ENCODE results near the gene SNX1. TPM values are rescaled to one million over a fixed set of nuclear protein-coding genes. Genes with fewer than 3 reads are reported as not detected.

The SNX1 gene
- total RNA-seq, 1 donor from 2014 or later = 87.7 TPM

GRCh38 chr15:64082757-64083156 lies 13.0 kb upstream of the SNX1 start:
- H3K27ac Mint-ChIP-seq (ENCODE audit: unreplicated experiment) = no peak overlapping the region
- TF ChIP-seq EZH2 (IDR thresholded peaks at IDR 0.05; ENCODE audit: insufficient read depth, low read length) = no peak
- no peak for TF ChIP-seq CTCF (IDR thresholded peaks at IDR 0.05; ENCODE audit: insufficient read depth, low read depth, low read length)
- Histone ChIP-seq H3K9ac (ENCODE audit: low read length) (no peak overlapping the region), H3K4me1 (ENCODE audit: insufficient read depth, low read length) (no peaks in the 10 kb centered on the region), H3K36me3 (ENCODE audit: insufficient read depth, low read length) (peaks cover 9% of the 10 kb centered on the region), H3K9me3 (ENCODE audit: insufficient read depth, low read depth, low read length) (no peaks in the 10 kb centered on the region), H3K4me2 (ENCODE audit: low read length) (no peak overlapping the region), H3K27me3 (ENCODE audit: insufficient read depth, low read length) (no peaks in the 10 kb centered on the region), H4K20me1 (ENCODE audit: insufficient read depth, low read length) (peaks cover 3% of the 10 kb centered on the region), H3K79me2 (ENCODE audit: insufficient read depth, low read length) (peaks cover under 1% of the 10 kb centered on the region), H3K27ac (ENCODE audit: low read depth, low read length) (no peak overlapping the region), H3K4me3 (ENCODE audit: insufficient read depth, low read depth, low read length) (no peak overlapping the region), H2AFZ (ENCODE audit: low read depth, low read length) (no peak overlapping the region)
- H3K4me1 Mint-ChIP-seq (ENCODE audit: low read depth, unreplicated experiment) = no peaks in the 10 kb centered on the region
- FAIRE-seq = no peak
- H3K27me3 Mint-ChIP-seq (ENCODE audit: low read depth, unreplicated experiment) = no peaks in the 10 kb centered on the region
- peaks cover 7% of the 10 kb centered on the region for H3K36me3 Mint-ChIP-seq (ENCODE audit: low read depth, unreplicated experiment)
- no peaks in the 10 kb centered on the region for H3K9me3 Mint-ChIP-seq (ENCODE audit: unreplicated experiment)
- DNase-seq (ENCODE audit: low read depth) = no peak
- H3K4me3 Mint-ChIP-seq (ENCODE audit: unreplicated experiment) = no peak overlapping the region

DNA sequence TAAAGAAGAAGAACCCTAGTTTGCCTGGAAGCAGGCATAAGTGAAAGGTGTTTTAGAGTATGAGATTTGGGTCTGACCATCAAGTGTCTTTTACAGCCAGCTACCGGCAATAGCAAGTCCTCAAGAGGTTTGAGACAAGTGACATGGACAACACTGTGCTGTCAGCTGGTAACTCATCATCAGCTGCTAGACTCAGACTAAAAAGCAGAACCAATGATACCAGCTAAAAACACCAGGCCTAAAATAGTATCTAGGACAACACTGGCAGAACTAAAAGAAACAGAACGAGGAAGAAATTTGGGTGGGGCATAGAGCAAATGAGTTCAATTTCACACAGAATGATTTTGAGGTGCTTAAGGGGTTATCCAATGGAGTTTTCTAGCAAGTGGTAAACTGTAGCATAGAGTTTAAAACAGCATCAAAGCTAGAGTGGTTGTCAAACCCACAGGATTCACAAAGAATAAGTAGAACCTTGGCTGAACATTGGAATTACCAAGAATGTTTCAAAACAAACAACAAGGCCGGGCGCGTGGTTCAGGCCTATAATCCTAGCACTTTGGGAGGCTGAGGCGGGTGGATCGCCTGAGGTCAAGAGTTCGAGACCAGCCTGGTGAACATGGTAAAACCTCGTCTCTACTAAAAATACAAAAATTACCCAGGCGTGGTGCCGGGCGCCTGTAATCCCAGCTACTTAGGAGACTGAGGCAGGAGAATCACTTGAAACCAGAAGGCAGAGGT lies 6.1 kb upstream of the SNX1 start:
- Mint-ChIP-seq H3K36me3 (ENCODE audit: low read depth, unreplicated experiment) (peaks cover 8% of the 10 kb centered on the region), H3K27ac (ENCODE audit: unreplicated experiment) (no peak overlapping the region), H3K4me3 (ENCODE audit: unreplicated experiment) (no peak overlapping the region), H3K27me3 (ENCODE audit: low read depth, unreplicated experiment) (no peaks in the 10 kb centered on the region), H3K9me3 (ENCODE audit: unreplicated experiment) (no peaks in the 10 kb centered on the region), H3K4me1 (ENCODE audit: low read depth, unreplicated experiment) (peaks cover 15% of the 10 kb centered on the region)
- Histone ChIP-seq H3K4me3 (ENCODE audit: insufficient read depth, low read depth, low read length) (no peak overlapping the region), H3K36me3 (ENCODE audit: insufficient read depth, low read length) (peaks cover 12% of the 10 kb centered on the region), H4K20me1 (ENCODE audit: insufficient read depth, low read length) (peaks cover 9% of the 10 kb centered on the region), H3K9ac (ENCODE audit: low read length) (no peak overlapping the region), H3K9me3 (ENCODE audit: insufficient read depth, low read depth, low read length) (no peaks in the 10 kb centered on the region), H3K4me1 (ENCODE audit: insufficient read depth, low read length) (peaks cover 9% of the 10 kb centered on the region), H2AFZ (ENCODE audit: low read depth, low read length) (no peak overlapping the region), H3K27ac (ENCODE audit: low read depth, low read length) (no peak overlapping the region), H3K27me3 (ENCODE audit: insufficient read depth, low read length) (no peaks in the 10 kb centered on the region), H3K79me2 (ENCODE audit: insufficient read depth, low read length) (peaks cover 36% of the 10 kb centered on the region), H3K4me2 (ENCODE audit: low read length) (no peak overlapping the region)
- FAIRE-seq (no peak), DNase-seq (ENCODE audit: low read depth) (no peak)
- TF ChIP-seq CTCF (IDR thresholded peaks at IDR 0.05; ENCODE audit: insufficient read depth, low read depth, low read length) (no peak), EZH2 (IDR thresholded peaks at IDR 0.05; ENCODE audit: insufficient read depth, low read length) (no peak)

- no peak overlapping the region for H3K27ac Mint-ChIP-seq (ENCODE audit: unreplicated experiment)
- H2AFZ ChIP-seq (ENCODE audit: low read depth, low read length) = no peak overlapping the region
- no peaks in the 10 kb centered on the region for H3K9me3 ChIP-seq (ENCODE audit: insufficient read depth, low read depth, low read length)
- no peaks in the 10 kb centered on the region for H3K9me3 Mint-ChIP-seq (ENCODE audit: unreplicated experiment)
- no peak overlapping the region for H3K4me3 ChIP-seq (ENCODE audit: insufficient read depth, low read depth, low read length)
- H3K27me3 Mint-ChIP-seq (ENCODE audit: low read depth, unreplicated experiment) = no peaks in the 10 kb centered on the region
- H3K4me2 ChIP-seq (ENCODE audit: low read length) = no peak overlapping the region
- H3K4me1 ChIP-seq (ENCODE audit: insufficient read depth, low read length) = peaks cover 13% of the 10 kb centered on the region
- no peak overlapping the region for H3K4me3 Mint-ChIP-seq (ENCODE audit: unreplicated experiment)
- peaks cover 8% of the 10 kb centered on the region for H3K36me3 Mint-ChIP-seq (ENCODE audit: low read depth, unreplicated experiment)
- peaks cover 44% of the 10 kb centered on the region for H3K79me2 ChIP-seq (ENCODE audit: insufficient read depth, low read length)
- TF ChIP-seq EZH2 (IDR thresholded peaks at IDR 0.05; ENCODE audit: insufficient read depth, low read length) (no peak), CTCF (IDR thresholded peaks at IDR 0.05; ENCODE audit: insufficient read depth, low read depth, low read length) (no peak)
- DNase-seq (ENCODE audit: low read depth) (no peak), FAIRE-seq (no peak)
- H3K36me3 ChIP-seq (ENCODE audit: insufficient read depth, low read length) = peaks cover 12% of the 10 kb centered on the region
- no peak overlapping the region for H3K9ac ChIP-seq (ENCODE audit: low read length)
- H3K27me3 ChIP-seq (ENCODE audit: insufficient read depth, low read length) = no peaks in the 10 kb centered on the region
- peaks cover 9% of the 10 kb centered on the region for H4K20me1 ChIP-seq (ENCODE audit: insufficient read depth, low read length)
- H3K27ac ChIP-seq (ENCODE audit: low read depth, low read length) = no peak overlapping the region
- peaks cover 15% of the 10 kb centered on the region for H3K4me1 Mint-ChIP-seq (ENCODE audit: low read depth, unreplicated experiment)
These were observed 5.3 kb upstream of the SNX1 start for GRCh38 chr15:64090527-64090926.

All from astrocyte (in vitro differentiated cells and primary cell).